Testis (tissue), 3 donors: ENCODE data around the gene CEP43. TPM values are rescaled to one million over a fixed set of nuclear protein-coding genes. Genes with fewer than 3 reads are reported as not detected.

Experiments
- DNase-seq: peaks from one replicate; pipeline ENCODE4 v3.0.0-alpha.2; 2019
- H3K27ac ChIP-seq, 2 donors: fragments of 200-600 bp; sonication (generic); one replicate each; pipeline ENCODE4 v1.5.1; 2019
- H3K27me3 ChIP-seq: fragments of 200-600 bp; sonication (generic); one replicate; pipeline ENCODE4 v1.5.1; 2019
- H3K36me3 ChIP-seq: fragments of 200-600 bp; sonication (generic); one replicate; pipeline ENCODE4 v1.5.1; 2017; ENCODE audit warnings: low read depth; ENCODE audit errors: missing control alignments
- H3K4me1 ChIP-seq: fragments of 200-600 bp; sonication (generic); one replicate; pipeline ENCODE4 v1.5.1; 2019
- H3K4me3 ChIP-seq, 2 donors: fragments of 200-600 bp; sonication (generic); one replicate each; pipeline ENCODE4 v1.5.1; 2017 to 2019
- H3K9me3 ChIP-seq: fragments of 200-600 bp; sonication (generic); one replicate; pipeline ENCODE4 v1.5.1; 2017
- POLR2A ChIP-seq: fragments of 450-650 bp; IDR thresholded peaks from one replicate; pipeline ENCODE4 v1.6.1; 2017; ENCODE audit warnings: antibody characterized with exemption, mild to moderate bottlenecking, moderate library complexity
- WGBS, 2 donors: methylation state at CpG; one replicate each; pipeline ENCODE4 v1.1.5; 2018; 5-methylcytosine and 5-hydroxymethylcytosine counted together
- intact Hi-C: fragments of 100-400 bp; cut with DNase I; formaldehyde crosslinking; loops from one replicate; pipeline ENCODE4 v1.15.1; 2023; ENCODE audit warnings: low total_unique reads
- polyA plus RNA-seq: library from polyadenylated mRNA; stranded (reverse); fragments of 350-450 nt; fragmentation: Illumina TruSeq; extraction: RNeasy Lipid Tissue Mini Kit (QIAGEN cat#74804); gene quantifications from one replicate; pipeline ENCODE4 v1.2.3, GENCODE V29; 2014; ENCODE audit warnings: low read depth, low replicate concordance; ENCODE audit not compliant: insufficient read depth
- total RNA-seq, 2 donors: library from RNA; depleted of rRNA; stranded (reverse); fragments of >200 nt; gene quantifications; one replicate each; pipeline ENCODE4 v1.2.3, GENCODE V29; 2016
- TF ChIP-seq, protein P1 (sequence below), 3 experiments: fragments of 450-650 bp in 2 of 3; fragments of 200-600 bp in 1 of 3; sonication (generic) in 1 of 3; IDR thresholded peaks; one replicate each; pipeline ENCODE4 v1.5.1; 2016 to 2019; ENCODE audit warnings: antibody characterized with exemption in 3 of 3, mild to moderate bottlenecking in 2 of 3, moderate library complexity in 1 of 3

CEP43 gene
- total and polyA plus RNA-seq, 3 donors from 2014 or later, result 67.0 to 129 (median 105) TPM

DNA sequence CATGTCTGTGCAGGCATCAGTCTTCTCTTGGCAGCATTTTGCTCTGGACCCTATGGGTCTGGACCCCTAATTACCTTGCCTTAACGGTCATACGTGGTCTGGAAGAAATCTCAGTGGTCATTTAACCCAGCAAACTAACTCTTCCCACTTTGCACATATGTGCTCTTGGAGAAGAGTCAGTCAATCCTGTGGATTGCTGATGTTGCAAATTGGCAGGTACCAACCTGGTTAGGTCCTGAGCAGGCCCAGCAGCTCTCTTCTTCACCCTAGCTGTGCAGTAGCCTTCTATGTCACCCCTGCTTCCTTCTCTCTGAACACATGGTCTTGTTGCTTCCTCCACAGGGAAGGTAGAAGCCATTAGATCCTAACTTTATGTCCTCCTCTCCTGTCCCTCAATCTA is 1.6 kb downstream of the CEP43 start:
- no peak for TF ChIP-seq POLR2A
- TF ChIP-seq, protein P1, sequence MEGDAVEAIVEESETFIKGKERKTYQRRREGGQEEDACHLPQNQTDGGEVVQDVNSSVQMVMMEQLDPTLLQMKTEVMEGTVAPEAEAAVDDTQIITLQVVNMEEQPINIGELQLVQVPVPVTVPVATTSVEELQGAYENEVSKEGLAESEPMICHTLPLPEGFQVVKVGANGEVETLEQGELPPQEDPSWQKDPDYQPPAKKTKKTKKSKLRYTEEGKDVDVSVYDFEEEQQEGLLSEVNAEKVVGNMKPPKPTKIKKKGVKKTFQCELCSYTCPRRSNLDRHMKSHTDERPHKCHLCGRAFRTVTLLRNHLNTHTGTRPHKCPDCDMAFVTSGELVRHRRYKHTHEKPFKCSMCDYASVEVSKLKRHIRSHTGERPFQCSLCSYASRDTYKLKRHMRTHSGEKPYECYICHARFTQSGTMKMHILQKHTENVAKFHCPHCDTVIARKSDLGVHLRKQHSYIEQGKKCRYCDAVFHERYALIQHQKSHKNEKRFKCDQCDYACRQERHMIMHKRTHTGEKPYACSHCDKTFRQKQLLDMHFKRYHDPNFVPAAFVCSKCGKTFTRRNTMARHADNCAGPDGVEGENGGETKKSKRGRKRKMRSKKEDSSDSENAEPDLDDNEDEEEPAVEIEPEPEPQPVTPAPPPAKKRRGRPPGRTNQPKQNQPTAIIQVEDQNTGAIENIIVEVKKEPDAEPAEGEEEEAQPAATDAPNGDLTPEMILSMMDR (IDR thresholded peaks at IDR 0.05), result no peak
- Histone ChIP-seq H3K36me3 (no peaks in the 10 kb centered on the region), H3K4me1 (peaks cover 7% of the 10 kb centered on the region), H3K27me3 (no peaks in the 10 kb centered on the region), H3K4me3 (no peak overlapping the region), H3K27ac (no peak overlapping the region), H3K9me3 (no peaks in the 10 kb centered on the region)
- 66 to 73% methylated on average over 2 of the region's 2 CpGs for WGBS, 2 donors
- no peak for DNase-seq
- intact Hi-C loops, result no loop called here

DNA sequence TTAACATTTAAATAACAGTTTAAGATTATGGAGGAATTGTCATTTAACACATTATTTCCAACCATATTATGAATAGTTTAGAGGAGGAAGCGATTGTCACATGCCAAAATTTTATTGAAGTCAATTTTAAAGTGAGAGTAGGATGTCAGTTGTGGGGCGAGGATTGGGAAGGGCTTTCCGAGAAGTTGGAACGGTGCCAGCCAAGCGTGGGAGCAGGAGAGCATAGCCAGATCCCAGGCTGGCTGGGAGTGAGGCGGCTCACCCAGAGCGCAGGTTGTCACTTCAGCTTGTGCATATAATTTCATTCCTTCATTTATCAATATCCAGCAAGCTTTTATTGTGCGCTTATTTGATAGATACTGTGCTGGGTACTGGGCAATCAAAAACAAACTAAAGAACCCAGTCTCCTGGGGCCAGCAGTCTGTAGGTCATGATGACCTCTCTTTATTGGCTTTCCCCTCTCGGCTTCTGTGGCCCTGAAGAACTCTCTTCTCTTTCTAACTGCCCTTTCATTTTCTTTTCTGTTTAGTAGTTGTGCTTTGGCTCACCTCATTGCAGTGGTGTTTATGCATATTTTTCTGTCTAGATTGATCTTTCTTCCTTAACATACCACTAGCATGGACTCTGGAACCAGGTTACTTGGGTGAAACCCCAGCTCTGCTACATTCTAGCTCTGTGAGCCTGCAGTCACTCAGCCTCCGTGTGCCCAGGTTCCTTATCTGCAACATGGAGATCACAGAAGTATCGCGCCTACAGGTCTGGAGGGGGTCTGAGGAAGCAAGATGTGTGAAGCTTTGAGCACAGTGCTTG is 6.4 kb downstream of the CEP43 start:
- DNase-seq, result peak; percentile 63
- intact Hi-C loops, result no loop called here
- H3K9me3 ChIP-seq, result no peaks in the 10 kb centered on the region
- no peaks in the 10 kb centered on the region for H3K36me3 ChIP-seq
- no peak overlapping the region for H3K27ac ChIP-seq
- H3K27me3 ChIP-seq, result no peaks in the 10 kb centered on the region
- TF ChIP-seq, protein P1 (IDR thresholded peaks at IDR 0.05), result no peak
- no peak for TF ChIP-seq POLR2A
- WGBS, 2 donors, result 41 to 54% methylated on average over 12 of the region's 12 CpGs
- no peak overlapping the region for H3K4me3 ChIP-seq
- peaks cover 10% of the 10 kb centered on the region for H3K4me1 ChIP-seq

DNA sequence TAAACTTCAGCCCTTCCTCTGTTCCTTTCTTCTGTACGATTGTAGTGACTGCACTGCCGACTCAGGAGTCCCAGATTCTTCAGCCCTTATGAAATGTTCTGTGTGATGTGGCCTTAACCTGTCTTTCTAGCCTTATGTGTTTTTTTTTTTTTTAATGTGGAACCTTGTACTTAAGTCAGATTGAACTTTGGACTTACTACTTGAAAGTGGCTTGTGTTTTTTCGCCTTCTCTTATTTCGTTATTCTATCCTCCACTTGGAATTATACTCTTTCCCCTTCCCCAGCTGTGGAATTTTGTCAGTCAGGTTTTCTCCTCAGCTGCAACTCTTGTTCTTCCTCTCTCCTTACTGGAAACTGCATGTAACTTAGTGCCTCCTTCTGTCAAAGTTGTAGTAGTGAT is 8.8 kb downstream of the CEP43 start:
- Histone ChIP-seq H3K36me3 (no peaks in the 10 kb centered on the region), H3K4me3 (no peak overlapping the region)

DNA sequence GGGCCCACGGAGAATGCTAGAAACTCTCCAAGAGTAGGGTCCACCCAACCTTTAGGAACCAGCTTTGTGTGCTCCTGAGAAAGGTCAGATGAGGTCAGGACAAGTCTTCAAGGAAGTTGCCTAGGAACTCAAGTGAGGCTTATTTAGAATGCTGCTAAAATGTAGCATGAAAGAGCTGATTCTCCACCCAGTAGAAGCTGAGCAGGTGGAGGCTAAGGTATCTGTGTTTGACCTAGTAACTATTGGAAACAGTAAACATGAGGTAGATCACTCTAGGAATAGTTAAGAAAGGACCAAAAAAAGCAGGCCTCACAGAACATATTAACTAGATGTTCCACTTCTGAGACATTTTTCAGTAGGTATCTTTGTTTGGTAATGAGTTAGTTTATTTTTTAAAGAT is 13.9 kb downstream of the CEP43 start:
- H3K9me3 ChIP-seq, result no peaks in the 10 kb centered on the region
- intact Hi-C loops, result no loop called here
- no peak overlapping the region for H3K4me3 ChIP-seq
- no peaks in the 10 kb centered on the region for H3K36me3 ChIP-seq
- TF ChIP-seq, protein P1 (IDR thresholded peaks at IDR 0.05), result no peak
- TF ChIP-seq POLR2A, result no peak
- H3K4me1 ChIP-seq, result no peaks in the 10 kb centered on the region
- no peaks in the 10 kb centered on the region for H3K27me3 ChIP-seq
- no peak for DNase-seq
- 29 to 91% methylated on average over 1 of the region's 1 CpG for WGBS, 2 donors
- H3K27ac ChIP-seq, result no peak overlapping the region

More for the DNA sequence above, 8.8 kb downstream of the CEP43 start:
- DNase-seq, result no peak
- no peak for TF ChIP-seq POLR2A
- TF ChIP-seq, protein P1 (IDR thresholded peaks at IDR 0.05), result no peak
- 92 to 97% methylated on average over 4 of the region's 4 CpGs for WGBS, 2 donors
- H3K4me1 ChIP-seq, result peaks cover 10% of the 10 kb centered on the region
- no peak overlapping the region for H3K27ac ChIP-seq
- no peaks in the 10 kb centered on the region for H3K27me3 ChIP-seq
- intact Hi-C loops, result no loop called here
- no peaks in the 10 kb centered on the region for H3K9me3 ChIP-seq

DNA sequence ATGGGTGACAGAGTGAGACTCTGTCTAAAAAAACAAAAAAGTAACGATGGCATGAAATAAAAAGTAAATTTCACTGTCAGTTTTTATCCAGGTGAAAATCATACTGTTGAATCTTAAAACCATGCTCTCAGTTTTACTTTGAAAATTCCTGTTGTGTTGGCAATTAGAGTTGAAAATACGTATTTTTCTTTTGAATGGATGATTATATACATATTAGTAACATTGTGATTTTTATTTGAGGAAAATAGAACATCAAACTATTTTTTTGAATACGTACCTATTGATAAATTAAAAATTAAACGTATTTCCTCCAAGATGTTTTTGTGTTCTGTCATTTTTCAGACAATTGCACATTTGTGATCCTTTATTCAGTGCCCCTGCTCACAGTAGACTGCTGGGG is 14.7 kb downstream of the CEP43 start:
- Histone ChIP-seq H3K9me3 (no peaks in the 10 kb centered on the region), H3K27ac (no peak overlapping the region), H3K36me3 (no peaks in the 10 kb centered on the region), H3K4me1 (no peaks in the 10 kb centered on the region), H3K27me3 (no peaks in the 10 kb centered on the region), H3K4me3 (no peak overlapping the region)
- WGBS, 2 donors, result 93 to 94% methylated on average over 4 of the region's 4 CpGs
- TF ChIP-seq, protein P1 (IDR thresholded peaks at IDR 0.05), result no peak
- TF ChIP-seq POLR2A, result no peak
- no peak for DNase-seq
- intact Hi-C loops, result no loop called here
